HepG2 (cell line): ENCODE data around the gene ACSF3. TPM values are rescaled to one million over a fixed set of nuclear protein-coding genes. Genes with fewer than 3 reads are reported as not detected.

ENCODE experiments used
- ATAC-seq: fragments of 200-7000 bp; cut with Tn5 transposase; 3 replicates; pipeline ENCODE4 v1.9.1; 2020; ENCODE audit warnings: mild to moderate bottlenecking, moderate library complexity
- BruUV-seq: library from RNA; stranded (reverse); fragments of 400-500 nt; replicated peaks from 2 replicates; lab custom pipeline; 2021; lab: Mats Ljungman, UMichigan
- CTCF ChIA-PET: fragments of 300-600 bp; formaldehyde crosslinking; extraction: SDS; loops from one replicate; lab custom pipeline; 2021; ENCODE audit warnings: low total read pairs, inconsistent platforms, low intra/inter-chr PET ratio; lab: Yijun Ruan, JAX
- POLR2A ChIA-PET: fragments of 350-600 bp; sonication (Branson Sonifier 250); formaldehyde crosslinking; loops from one replicate; lab custom pipeline; 2020; ENCODE audit warnings: antibody characterized with exemption, inconsistent platforms; lab: Yijun Ruan, JAX
- DNase-seq: peaks from one replicate; pipeline ENCODE4 v3.0.0-alpha.2; 2015; ENCODE audit warnings: low spot score
- FAIRE-seq: peaks from 3 replicates; lab custom pipeline; 2011; peaks lifted over from hg19 to GRCh38; lab: Jason Lieb, UNC
- H2AFZ ChIP-seq: one replicate; pipeline ENCODE4 v1.6.1; 2011; ENCODE audit warnings: low read length, inconsistent platforms
- H3K27ac ChIP-seq: fragments of 300-600 bp; 3 replicates; pipeline ENCODE4 v1.8.0; 2011; ENCODE audit warnings: mixed run types, mild to moderate bottlenecking, mixed read lengths, low read length, inconsistent platforms; ENCODE audit not compliant: insufficient read depth; ENCODE audit errors: extremely low read length
- H3K27me3 ChIP-seq, 2 experiments: fragments of 200-600 bp in 1 of 2; 2 replicates in 1 of 2; 3 replicates in 1 of 2; pipeline versions ENCODE4 v1.6.0 to v1.8.0; 2011; ENCODE audit warnings: low read length in 2 of 2, mild to moderate bottlenecking in 2 of 2, moderate library complexity in 2 of 2, inconsistent platforms in 1 of 2; ENCODE audit not compliant: insufficient read depth in 2 of 2, control insufficient read depth in 1 of 2
- H3K36me3 ChIP-seq, 2 experiments: fragments of 200-600 bp in 1 of 2; replicated peaks in 1 of 2; 2 replicates in 1 of 2; 3 replicates in 1 of 2; pipeline versions ENCODE4 v1.5.1 to v1.8.0; 2011; ENCODE audit warnings: low read length in 2 of 2, inconsistent platforms in 1 of 2; ENCODE audit not compliant: insufficient read depth in 2 of 2, control insufficient read depth in 1 of 2
- H3K4me1 ChIP-seq: 2 replicates; pipeline ENCODE4 v1.5.1; 2012; ENCODE audit warnings: low read length, inconsistent platforms; ENCODE audit not compliant: insufficient read depth
- H3K4me2 ChIP-seq: 2 replicates; pipeline ENCODE4 v1.6.0; 2011; ENCODE audit warnings: low read depth, low read length, inconsistent platforms
- H3K4me3 ChIP-seq, 3 experiments: fragments of 200-600 bp in 1 of 3; sonication (generic), shearing (Covaris generic) in 1 of 3; replicated peaks in 1 of 3; 2 replicates each; pipeline ENCODE4 v1.5.1; 2011 to 2016; ENCODE audit warnings: low read length in 3 of 3, inconsistent platforms in 2 of 3, low read depth in 2 of 3, mild to moderate bottlenecking in 2 of 3, control low read depth in 1 of 3, mixed read lengths in 1 of 3; ENCODE audit not compliant: insufficient read depth in 1 of 3
- H3K79me2 ChIP-seq: one replicate; pipeline ENCODE4 v1.6.1; 2011; ENCODE audit warnings: low read length, inconsistent platforms; ENCODE audit not compliant: insufficient read depth
- H3K9ac ChIP-seq: 2 replicates; pipeline ENCODE4 v1.6.0; 2011; ENCODE audit warnings: mild to moderate bottlenecking, low read depth, low read length, inconsistent platforms; ENCODE audit not compliant: insufficient read depth
- H3K9me3 ChIP-seq: 2 replicates; pipeline ENCODE4 v1.5.1; 2012; ENCODE audit warnings: mild to moderate bottlenecking, low read length
- H4K20me1 ChIP-seq: 2 replicates; pipeline ENCODE4 v1.6.0; 2011; ENCODE audit warnings: inconsistent platforms, mild to moderate bottlenecking, low read length, moderate library complexity; ENCODE audit not compliant: insufficient read depth
- AGO1 ChIP-seq: fragments of 200-400 bp; formaldehyde crosslinking; IDR thresholded peaks from 2 replicates; pipeline ENCODE4 v1.6.1; 2017; ENCODE audit warnings: mild to moderate bottlenecking, low read depth, low read length, moderate library complexity; ENCODE audit not compliant: poor library complexity, severe bottlenecking
- AGO2 ChIP-seq: fragments of 200-400 bp; formaldehyde crosslinking; optimal IDR thresholded peaks from 2 replicates; pipeline ENCODE3; 2017; ENCODE audit warnings: mild to moderate bottlenecking, low read depth, low read length, moderate library complexity
- BRD4 ChIP-seq: sonication (generic); formaldehyde crosslinking; IDR thresholded peaks from 2 replicates; pipeline ENCODE4 v1.4.0; 2020; ENCODE audit warnings: missing genetic modification reagents
- CREB3 ChIP-seq: sonication (generic); formaldehyde crosslinking; IDR thresholded peaks from 2 replicates; pipeline ENCODE4 v1.5.0; 2020; ENCODE audit warnings: missing genetic modification reagents
- CREBL2 ChIP-seq: sonication (generic); formaldehyde crosslinking; IDR thresholded peaks from 2 replicates; pipeline ENCODE4 v1.8.1; 2023; ENCODE audit warnings: missing genetic modification reagents, mild to moderate bottlenecking, borderline replicate concordance
- HNRNPLL ChIP-seq: fragments of 200-400 bp; formaldehyde crosslinking; IDR thresholded peaks from 2 replicates; pipeline ENCODE4 v1.6.1; 2017; ENCODE audit warnings: mild to moderate bottlenecking, low read depth, low read length; ENCODE audit not compliant: poor library complexity, severe bottlenecking
- MTF2 ChIP-seq: sonication (generic); formaldehyde crosslinking; IDR thresholded peaks from 2 replicates; pipeline ENCODE4 v1.5.0; 2020; ENCODE audit warnings: missing genetic modification reagents, borderline replicate concordance
- NR2C2 ChIP-seq: sonication (generic); formaldehyde crosslinking; IDR thresholded peaks from 2 replicates; pipeline ENCODE4 v1.4.0; 2020; ENCODE audit warnings: missing genetic modification reagents, mild to moderate bottlenecking, moderate library complexity, borderline replicate concordance
- ZBTB49 ChIP-seq: sonication (generic); formaldehyde crosslinking; IDR thresholded peaks from 2 replicates; pipeline ENCODE4 v1.4.0; 2020; ENCODE audit warnings: missing genetic modification reagents, borderline replicate concordance
- ZIK1 ChIP-seq: sonication (generic); formaldehyde crosslinking; IDR thresholded peaks from 2 replicates; pipeline ENCODE4 v1.5.0; 2020; ENCODE audit warnings: mild to moderate bottlenecking, low read depth, missing genetic modification reagents, borderline replicate concordance
- ZNF234 ChIP-seq: sonication (generic); formaldehyde crosslinking; conservative IDR thresholded peaks from 2 replicates; pipeline ENCODE4 v1.5.1; 2020; ENCODE audit warnings: mild to moderate bottlenecking, missing genetic modification reagents
- ZNF274 ChIP-seq: sonication (generic); formaldehyde crosslinking; IDR thresholded peaks from 2 replicates; pipeline ENCODE4 v1.5.1; 2020; ENCODE audit warnings: mild to moderate bottlenecking, missing genetic modification reagents
- ZNF629 ChIP-seq: sonication (generic); formaldehyde crosslinking; conservative IDR thresholded peaks from 2 replicates; pipeline ENCODE4 v1.5.0; 2020; ENCODE audit warnings: missing genetic modification reagents
- WGBS: methylation state at CpG from one replicate; pipeline ENCODE4 v1.1.6; 2017; ENCODE audit warnings: low lambda C conversion rate; 5-methylcytosine and 5-hydroxymethylcytosine counted together
- in situ Hi-C: cut with HindIII; loops from 2 replicates; pipeline ENCODE4 v1.10.0; 2017; ENCODE audit warnings: low pct_unique_long_range_greater_than_20kb; ENCODE audit not compliant: extremely low pct_ligation_motif_present
- intact Hi-C: fragments of 100-400 bp; cut with micrococcal nuclease; formaldehyde crosslinking; loops from one replicate; pipeline ENCODE4 v1.10.0; 2022; ENCODE audit not compliant: unreplicated experiment
- polyA plus RNA-seq, 8 experiments: library from polyadenylated mRNA; depleted of rRNA in 3 of 8; stranded (reverse) in 7 of 8; unstranded in 1 of 8; fragments of >200 nt; fragmentation: Illumina TruSeq in 4 of 8; extraction: Trizol in 4 of 8; gene quantifications; 2 replicates each; pipeline versions ENCODE4 v1.2.1 to v1.2.3, GENCODE V29; 2011 to 2016; ENCODE audit warnings: low read depth in 4 of 8, missing spikeins in 1 of 8, mixed read lengths in 1 of 8; ENCODE audit not compliant: insufficient read depth in 1 of 8
- total RNA-seq, 5 experiments: library from RNA; depleted of rRNA; stranded (reverse); fragments of >200 nt; fragmentation: Illumina TruSeq; extraction: Trizol; gene quantifications; 2 replicates each; pipeline ENCODE4 v1.2.3, GENCODE V29; 2016; ENCODE audit warnings: low read depth in 1 of 5

ACSF3 gene
- total and polyA plus RNA-seq, 2 of the 13 experiments (the other 11 are each of a cell fraction or from before 2014, with no cell fraction given), result 14.9 to 30.6 TPM

- TF ChIP-seq NR2C2 (CRISPR knock-in tag), result no peak
- no peak for TF ChIP-seq ZNF274 (CRISPR knock-in tag)
- TF ChIP-seq ZNF234 (CRISPR knock-in tag), result no peak
- no peak for TF ChIP-seq ZBTB49 (CRISPR knock-in tag)
- no peak for TF ChIP-seq ZIK1 (CRISPR knock-in tag)
- peak; percentile 18 for TF ChIP-seq AGO1
- TF ChIP-seq BRD4, result no peak
- TF ChIP-seq HNRNPLL, result peak; percentile 26
- TF ChIP-seq CREB3 (CRISPR knock-in tag), result no peak
- no peak for TF ChIP-seq CREBL2 (CRISPR knock-in tag)
These were observed 39.4 kb upstream of the ACSF3 start (continued) for GRCh38 chr16:89054261-89054661.

- Histone ChIP-seq H3K4me3 (no peak overlapping the region), H3K9me3 (no peaks in the 10 kb centered on the region), H3K36me3 (no peaks in the 10 kb centered on the region), H3K79me2 (no peaks in the 10 kb centered on the region), H3K4me2 (no peak overlapping the region), H3K4me1 (peaks cover 2% of the 10 kb centered on the region; the same call in 1 of the 2 replicates), H3K27ac (no peak overlapping the region), H3K9ac (no peak overlapping the region), H3K27me3 (peaks cover 38 to 87% of the 10 kb centered on the region in 2 experiments), H2AFZ (no peak overlapping the region), H4K20me1 (no peaks in the 10 kb centered on the region)
- CTCF ChIA-PET, result no interaction called here
- intact Hi-C loops (no loop called here), in situ Hi-C loops (no loop called here)
- peak; percentile 59 for TF ChIP-seq AGO2
- no peak for TF ChIP-seq ZNF629
- TF ChIP-seq MTF2, result 0 out of 2 replicates have a peak, but pooled peaks have one; percentile 19
- TF ChIP-seq AGO1, result peak; percentile 10
- WGBS, result 14% methylated on average over 4 of the region's 11 CpGs
- no TSS peak for BruUV-seq
- FAIRE-seq (no peak), DNase-seq (no peak), ATAC-seq (no peak)
- POLR2A ChIA-PET, result no interaction called here
These were observed 38.9 kb upstream of the ACSF3 start for GRCh38 chr16:89054714-89055113.
